GM12801 (cell line): ENCODE data around the gene RFX2.

Source experiments
- CTCF ChIP-seq: IDR thresholded peaks from one replicate; pipeline ENCODE4 v1.5.1; 2011; ENCODE audit warnings: control low read depth; ENCODE audit not compliant: insufficient read length; ENCODE audit errors: extremely low read depth

RFX2 gene

GRCh38 chr19:5977785-5978605, 132.3 kb downstream of the RFX2 start, which contains the start of gene RANBP3:
Gene RANBP3, minus strand, starts transcription at chr19:5978140. Its CDS starts 58 bp downstream, at chr19:5978082.
- no peak for TF ChIP-seq CTCF

GRCh38 chr19:5977222-5977784, 133.0 kb downstream of the RFX2 start:
- TF ChIP-seq CTCF: no peak

- TF ChIP-seq CTCF: no peak
Observed at GRCh38 chr19:5976768-5977167, 133.5 kb downstream of the RFX2 start.

GRCh38 chr19:5975388-5975728, 134.9 kb downstream of the RFX2 start:
- TF ChIP-seq CTCF: no peak

GRCh38 chr19:5974721-5975387, 135.4 kb downstream of the RFX2 start:
- TF ChIP-seq CTCF: no peak

GRCh38 chr19:5973867-5974635, 136.2 kb downstream of the RFX2 start:
- TF ChIP-seq CTCF: no peak

- no peak for TF ChIP-seq CTCF
Observed at GRCh38 chr19:5973376-5973775, 136.9 kb downstream of the RFX2 start.
